B cell (primary cell): Measurements from ENCODE around the gene SRCAP.

Experiments
- CTCF ChIP-seq: fragments of 200-600 bp; IDR thresholded peaks from one replicate; pipeline ENCODE4 v1.8.0; 2022; ENCODE audit warnings: antibody characterized with exemption, mild to moderate bottlenecking
- EZH2 ChIP-seq: IDR thresholded peaks from 2 replicates; pipeline ENCODE4 v1.6.1; 2012; ENCODE audit warnings: borderline replicate concordance, low read depth, mild to moderate bottlenecking, moderate library complexity, low read length; ENCODE audit not compliant: insufficient read depth, poor library complexity, severe bottlenecking

- no peak for TF ChIP-seq CTCF
- no peak for TF ChIP-seq EZH2
Observed at GRCh38 chr16:30698816-30699614, at the start of gene SRCAP.
